NCI-H1092 (cell line): ENCODE results near the gene MRTFA.
A peak's percentile ranks its signal among the peaks of the same experiment; 100 is the strongest.

ENCODE experiments used
- DNase-seq: peaks from one replicate; lab custom pipeline; 2025; lab: John Stamatoyannopoulos, UW

Gene MRTFA

GRCh38 chr22:40410731-40411505 lies 225.6 kb downstream of the MRTFA start:
- no peak for DNase-seq

GRCh38 chr22:40410272-40410671 lies 226.2 kb downstream of the MRTFA start:
- DNase-seq, result no peak

GRCh38 chr22:40409613-40410113 lies 226.9 kb downstream of the MRTFA start:
- no peak for DNase-seq

- no peak for DNase-seq
These were observed 227.6 kb downstream of the MRTFA start for GRCh38 chr22:40408718-40409612.

DNA sequence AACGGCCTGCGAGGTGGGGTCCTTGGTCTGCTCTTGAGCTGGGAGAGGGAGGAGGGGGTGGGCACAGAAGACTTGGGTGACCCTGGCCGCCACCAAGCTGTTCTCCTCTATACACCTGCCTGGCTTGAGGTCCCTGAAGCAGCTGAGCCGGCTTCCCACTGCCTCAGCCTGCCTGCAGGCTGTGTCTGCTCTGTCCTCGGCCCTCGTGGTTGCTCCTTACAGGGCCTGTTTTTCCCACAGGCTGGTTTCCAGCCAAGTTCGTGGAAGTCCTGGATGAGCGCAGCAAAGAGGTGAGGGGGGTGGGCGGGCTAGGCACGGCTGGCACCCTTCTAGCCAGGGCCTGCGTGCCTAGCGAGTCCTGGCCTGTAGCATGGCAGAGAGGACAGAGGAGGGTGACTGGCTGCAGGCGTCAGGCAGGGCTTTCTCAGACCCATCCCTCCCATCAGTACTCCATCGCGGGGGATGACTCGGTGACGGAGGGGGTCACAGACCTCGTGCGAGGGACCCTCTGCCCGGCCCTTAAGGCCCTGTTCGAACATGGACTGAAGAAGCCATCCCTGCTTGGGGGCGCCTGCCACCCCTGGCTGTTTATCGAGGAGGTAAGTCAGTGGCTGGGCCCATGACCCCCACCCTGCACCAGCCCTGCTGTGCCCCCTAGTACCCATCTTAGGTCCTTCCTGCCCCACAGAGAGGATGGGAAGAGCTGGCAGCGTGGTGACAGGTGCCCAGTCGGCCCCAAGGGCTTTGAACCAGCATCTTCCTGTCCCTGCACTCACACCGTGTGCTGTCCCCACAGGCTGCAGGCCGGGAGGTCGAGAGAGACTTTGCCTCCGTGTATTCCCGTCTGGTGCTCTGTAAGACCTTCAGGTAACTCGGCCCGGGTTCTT lies 228.4 kb downstream of the MRTFA start:
- DNase-seq, result no peak

- no peak for DNase-seq
These were observed 229.3 kb downstream of the MRTFA start for GRCh38 chr22:40407021-40407761.

DNA sequence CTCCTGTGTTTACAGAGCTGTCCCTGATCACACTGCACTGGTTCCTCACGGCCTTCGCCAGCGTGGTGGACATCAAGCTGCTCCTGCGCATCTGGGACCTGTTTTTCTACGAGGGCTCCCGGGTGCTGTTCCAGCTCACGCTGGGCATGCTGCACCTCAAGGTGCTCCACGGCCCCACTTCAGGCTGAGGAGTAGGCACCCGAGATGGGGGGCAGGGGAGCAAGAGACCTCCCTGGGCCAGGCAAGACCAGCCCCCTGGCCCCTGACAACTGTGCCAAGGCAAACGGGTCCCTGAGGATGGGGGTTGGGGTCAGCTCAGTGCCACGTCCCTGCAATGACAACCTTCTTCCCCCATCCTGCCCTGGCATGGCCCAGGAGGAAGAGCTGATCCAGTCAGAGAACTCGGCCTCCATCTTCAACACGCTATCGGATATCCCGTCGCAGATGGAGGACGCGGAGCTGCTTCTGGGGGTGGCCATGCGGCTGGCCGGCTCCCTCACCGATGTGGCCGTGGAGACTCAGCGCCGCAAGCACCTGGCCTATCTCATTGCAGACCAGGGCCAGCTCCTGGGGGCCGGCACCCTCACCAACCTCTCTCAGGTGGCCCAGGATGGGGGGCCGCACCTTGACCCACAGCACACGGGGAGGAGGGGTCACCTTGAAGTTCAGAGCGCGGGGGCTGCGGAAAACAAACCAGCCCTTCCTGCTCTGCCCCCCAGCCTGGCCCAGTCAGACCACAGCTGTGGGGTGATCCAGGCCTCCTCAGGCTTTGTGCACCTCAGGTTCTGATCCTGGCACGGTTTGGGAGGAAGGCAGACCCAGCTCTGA lies 230.2 kb downstream of the MRTFA start:
- DNase-seq, result no peak

DNA sequence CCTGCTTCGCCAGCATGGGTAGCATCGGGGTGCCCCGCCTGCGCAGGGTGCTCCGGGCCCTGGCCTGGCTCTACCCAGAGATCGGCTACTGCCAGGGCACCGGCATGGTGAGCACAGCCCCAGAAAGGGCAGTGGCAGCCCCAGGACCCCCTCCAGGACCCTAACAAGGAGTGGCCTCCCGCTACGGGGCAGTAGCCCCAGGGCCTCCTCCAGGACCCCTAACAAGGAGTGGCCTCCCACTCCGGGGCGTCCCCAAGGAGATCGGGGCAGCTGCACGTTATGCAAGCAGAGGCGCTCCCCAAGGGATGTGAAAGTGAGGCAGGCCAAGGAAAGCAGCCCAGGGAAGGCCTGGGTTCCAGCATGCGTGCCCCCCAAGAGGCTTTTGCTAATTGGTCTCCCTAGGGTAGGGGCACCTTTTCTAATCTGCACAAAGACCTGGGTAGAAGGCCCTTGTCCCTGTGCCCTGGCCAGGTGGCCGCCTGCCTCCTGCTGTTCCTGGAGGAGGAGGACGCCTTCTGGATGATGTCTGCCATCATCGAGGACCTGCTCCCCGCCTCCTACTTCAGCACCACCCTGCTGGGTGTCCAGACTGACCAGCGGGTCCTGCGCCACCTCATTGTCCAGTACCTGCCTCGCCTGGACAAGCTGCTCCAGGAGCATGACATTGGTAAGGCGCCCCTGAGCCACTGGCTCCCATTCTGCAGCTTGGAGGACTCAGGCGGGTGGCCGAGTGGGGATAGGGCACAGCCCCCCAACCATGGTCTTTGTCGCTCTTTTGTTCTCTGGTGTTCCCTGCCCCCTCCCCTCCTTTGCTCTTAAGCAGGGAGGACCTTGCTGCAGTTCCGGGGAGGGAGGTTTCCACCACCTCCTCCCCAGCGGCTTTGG lies 231.1 kb downstream of the MRTFA start:
- DNase-seq, result no peak

DNA sequence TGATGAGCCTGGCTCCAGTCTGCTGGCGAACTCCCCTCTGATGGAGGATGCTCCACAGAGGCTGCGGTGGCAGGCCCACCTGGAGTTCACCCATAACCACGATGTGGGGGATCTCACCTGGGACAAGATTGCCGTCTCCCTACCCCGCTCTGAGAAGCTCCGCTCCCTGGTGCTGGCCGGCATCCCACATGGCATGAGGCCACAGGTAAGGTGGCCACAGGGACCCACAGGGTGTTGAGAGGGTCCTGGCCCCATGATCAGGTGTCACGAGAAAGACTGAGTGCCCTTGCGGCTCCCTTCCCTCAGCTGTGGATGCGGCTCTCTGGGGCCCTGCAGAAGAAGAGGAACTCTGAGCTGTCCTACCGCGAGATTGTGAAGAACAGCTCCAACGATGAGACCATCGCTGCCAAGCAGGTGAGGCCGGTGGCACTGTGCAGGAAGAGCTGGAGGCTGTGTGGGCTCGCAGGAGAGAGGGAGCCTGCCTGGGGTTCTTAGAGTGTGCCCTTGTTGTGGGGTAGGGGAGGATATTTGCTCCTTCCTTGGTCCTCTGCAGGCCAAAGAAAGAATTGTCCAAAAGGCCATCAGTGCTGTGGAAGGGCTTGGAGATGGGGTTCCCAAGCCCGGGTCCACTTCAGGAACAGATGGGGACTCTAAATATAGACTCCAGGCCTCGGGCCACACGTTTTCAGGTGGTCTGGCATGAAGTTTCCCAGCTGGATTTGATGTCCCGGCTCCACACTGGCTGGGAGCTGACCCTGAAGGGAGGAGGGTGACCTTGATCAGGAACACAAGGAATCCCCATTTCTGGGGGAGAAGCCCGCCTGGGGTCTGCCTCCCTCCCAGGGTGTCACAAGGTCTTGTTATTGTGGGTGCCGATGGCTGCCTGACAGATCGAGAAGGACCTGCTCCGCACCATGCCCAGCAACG lies 232.0 kb downstream of the MRTFA start:
- no peak for DNase-seq

- DNase-seq, result no peak
These were observed 232.9 kb downstream of the MRTFA start for GRCh38 chr22:40403651-40404050.

DNA sequence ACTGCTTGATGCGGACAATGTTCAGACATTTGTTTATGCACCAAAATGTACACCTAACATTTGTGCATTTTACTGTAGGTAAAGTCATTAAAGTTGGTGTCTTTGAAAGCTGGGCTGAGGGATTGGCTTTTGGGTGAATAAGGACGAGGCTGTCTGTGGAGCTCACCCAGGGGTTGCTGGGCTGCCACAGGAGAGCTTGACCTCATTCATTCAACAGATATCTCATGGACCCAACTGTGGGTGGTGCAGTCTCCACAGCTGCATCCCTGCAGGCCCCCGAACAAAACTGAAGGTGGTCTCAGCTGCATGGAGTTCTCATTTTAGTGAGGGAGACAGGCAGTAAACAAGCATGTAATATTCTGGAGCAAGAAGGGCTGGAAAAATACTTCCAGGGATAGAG lies 233.4 kb downstream of the MRTFA start:
- no peak for DNase-seq

DNA sequence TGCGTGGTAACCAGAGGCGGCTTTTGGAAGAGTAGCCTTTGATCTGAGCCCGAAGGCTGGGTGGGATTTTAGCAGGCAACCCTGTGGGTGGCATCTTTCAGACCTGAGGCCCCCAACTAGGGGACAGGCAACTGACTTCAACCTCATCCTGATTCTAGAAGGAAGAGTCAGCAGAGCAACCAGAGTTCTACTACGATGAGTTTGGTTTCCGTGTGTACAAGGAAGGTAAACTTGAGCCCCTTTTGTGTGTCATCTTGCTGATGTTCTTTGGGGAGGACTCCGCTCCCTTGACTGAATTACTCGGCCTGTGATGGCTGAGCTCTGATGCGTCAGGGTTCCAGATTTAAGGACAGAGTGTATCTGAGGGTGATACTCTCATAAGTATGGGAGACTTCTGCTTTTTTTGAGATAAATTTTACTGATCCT lies 234.5 kb downstream of the MRTFA start:
- no peak for DNase-seq

DNA sequence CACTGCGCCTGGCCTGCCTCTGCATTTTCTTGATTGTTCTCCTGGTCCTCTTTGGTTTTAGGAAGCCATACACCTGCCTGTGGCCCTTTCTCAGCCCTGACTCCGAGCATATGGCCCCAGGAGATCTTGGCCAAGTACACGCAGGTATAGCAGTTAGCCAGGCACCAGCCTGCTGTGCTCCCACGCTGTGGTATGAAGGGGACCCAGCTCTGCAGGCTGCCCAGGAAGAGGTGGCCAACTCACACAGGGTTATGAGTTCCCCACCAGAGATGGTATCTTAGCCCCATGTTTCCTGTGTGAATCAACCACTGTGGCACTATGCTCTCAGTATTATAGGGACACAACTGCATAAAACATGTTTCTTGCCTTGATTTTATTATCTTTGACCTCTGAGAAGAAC lies 235.0 kb downstream of the MRTFA start:
- no peak for DNase-seq

DNA sequence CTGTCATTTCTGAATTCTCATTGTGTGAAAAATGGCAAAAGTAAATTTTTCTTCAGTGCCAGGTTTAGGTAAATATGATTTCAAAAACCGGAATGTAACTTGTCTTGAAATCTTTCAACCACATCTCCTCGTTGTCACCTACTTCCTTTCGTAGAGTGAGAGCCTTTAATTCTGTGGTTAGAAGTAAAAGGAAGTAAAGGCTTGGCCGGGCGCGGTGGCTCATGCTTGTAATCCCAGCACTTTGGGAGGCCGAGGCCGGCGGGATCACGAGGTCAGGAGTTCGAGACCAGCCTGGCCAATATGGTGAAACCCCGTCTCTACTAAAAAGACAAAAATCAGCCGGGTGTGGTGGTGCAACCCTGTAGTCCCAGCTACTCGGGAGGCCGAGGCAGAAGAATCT lies 236.4 kb downstream of the MRTFA start:
- no peak for DNase-seq

- DNase-seq, result no peak
These were observed 236.9 kb downstream of the MRTFA start for GRCh38 chr22:40399621-40400020.

DNA sequence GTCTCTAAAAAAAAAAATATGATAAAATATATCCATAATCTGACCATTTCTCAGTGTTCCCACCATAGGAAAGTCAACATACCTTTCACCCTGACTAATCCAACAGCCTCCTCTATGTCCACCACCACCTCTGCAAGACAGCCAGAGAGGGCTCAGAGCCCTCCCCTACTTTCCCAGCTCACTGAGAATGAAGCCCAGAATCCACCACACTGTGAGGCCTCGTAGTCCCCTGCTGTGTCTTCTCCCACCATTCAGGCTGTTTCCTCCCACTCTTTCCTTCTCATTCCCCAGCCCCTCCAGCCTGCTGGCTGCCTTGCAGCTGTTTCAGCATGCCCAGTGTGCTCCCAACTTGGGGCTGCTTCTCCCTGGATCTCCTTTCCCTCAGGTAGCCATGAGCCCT lies 239.1 kb downstream of the MRTFA start:
- no peak for DNase-seq

DNA sequence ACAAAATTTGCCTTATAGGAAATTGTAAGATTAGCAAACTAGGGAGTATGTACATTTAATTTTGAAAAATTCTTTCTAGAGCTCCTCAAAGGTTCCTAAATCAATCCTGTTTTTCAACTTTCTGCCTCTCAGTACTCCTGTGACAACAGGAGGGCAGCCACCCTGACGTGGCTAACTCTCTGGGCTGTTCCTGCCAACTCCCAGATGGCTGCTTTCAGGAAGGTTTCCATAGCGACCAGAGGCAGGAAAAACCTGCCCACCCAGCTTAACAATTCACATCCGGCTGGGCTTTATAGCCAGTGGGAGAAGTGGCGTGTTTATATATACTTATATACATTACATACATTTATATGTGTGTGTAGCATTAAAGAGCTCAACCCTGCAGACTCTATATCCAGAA lies 239.6 kb downstream of the MRTFA start:
- peak; percentile 37 for DNase-seq

- no peak for DNase-seq
These were observed 240.9 kb downstream of the MRTFA start for GRCh38 chr22:40395607-40396006.
